ENCODE measurements around the gene MPHOSPH10.
A peak's percentile ranks its signal among the peaks of the same experiment; 100 is the strongest.
"Not testable (repeated sequence)": the region's sequence is repeated elsewhere in the genome, so short reads cannot be mapped to it uniquely, and the experiment has no call there.

MPHOSPH10 gene

DNA sequence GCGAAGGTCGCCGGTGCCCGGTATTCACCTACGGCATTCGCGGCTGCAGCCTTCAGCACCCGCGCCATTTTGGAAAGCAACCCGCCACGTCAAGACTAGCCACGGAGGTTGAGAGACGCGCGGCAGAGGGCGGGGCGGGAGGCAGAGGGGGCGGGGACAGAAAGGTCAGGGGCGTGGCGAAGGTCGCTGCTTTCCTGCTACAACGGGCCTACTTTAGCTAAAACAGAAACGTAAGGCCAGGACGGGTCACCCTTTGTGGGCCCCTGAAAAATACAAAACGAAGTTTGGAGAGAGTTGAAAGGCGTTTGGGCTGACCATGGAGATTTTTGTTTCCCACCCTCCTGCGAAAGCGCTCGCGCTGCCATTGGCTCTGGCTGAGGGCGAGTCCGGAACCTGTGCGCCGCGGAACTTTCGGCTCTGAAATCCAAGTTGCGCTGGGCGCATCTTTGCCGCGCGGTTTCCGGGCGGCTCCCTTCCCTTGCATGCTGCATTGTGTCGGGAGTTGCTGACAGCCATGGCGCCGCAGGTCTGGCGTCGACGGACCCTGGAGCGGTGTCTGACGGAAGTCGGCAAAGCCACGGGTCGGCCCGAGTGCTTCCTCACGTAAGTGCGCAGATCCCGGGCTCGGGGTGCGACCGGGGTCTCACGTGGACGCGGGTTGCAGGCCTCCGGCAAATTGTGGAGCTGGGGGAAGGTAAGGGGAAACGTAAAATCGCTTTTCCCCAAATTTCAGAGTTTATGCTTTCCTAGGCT lies at the start of gene MPHOSPH10, which contains the start of gene MCEE:
Gene MPHOSPH10, plus strand, starts transcription at position 483 of the 753 bp plus-strand sequence. Its CDS starts 32 bp downstream, at position 515.
Gene MCEE, minus strand, starts transcription at position 78 of the 753 bp plus-strand sequence. Its CDS starts 10 bp downstream, at position 68.
- DNase-seq = peak; percentile 69 to 98 (median 90)

GRCh38 chr2:71082402-71083252 lies 47.8 kb upstream of the MPHOSPH10 start:
- no peak for DNase-seq

DNA sequence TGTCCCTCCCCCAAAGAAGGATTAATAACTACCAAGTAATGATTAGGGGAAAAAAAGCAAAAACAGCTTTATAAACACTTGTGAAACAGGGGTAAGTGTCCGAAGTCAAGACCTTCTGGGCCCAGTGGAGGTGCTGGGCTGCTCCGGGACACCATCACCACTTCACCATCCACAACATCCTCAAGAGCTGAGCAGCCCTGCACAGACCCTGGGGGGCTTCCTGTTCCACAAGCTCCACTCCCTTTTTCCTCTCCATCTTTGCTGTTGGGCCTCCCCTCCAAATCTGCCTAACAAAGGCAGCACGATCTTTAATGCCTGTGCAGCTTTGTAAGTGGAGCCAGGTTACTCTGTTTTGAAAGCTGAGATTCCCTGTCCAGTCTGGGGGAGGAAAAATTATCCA lies 47.1 kb upstream of the MPHOSPH10 start:
- not testable (repeated sequence) for DNase-seq

DNA sequence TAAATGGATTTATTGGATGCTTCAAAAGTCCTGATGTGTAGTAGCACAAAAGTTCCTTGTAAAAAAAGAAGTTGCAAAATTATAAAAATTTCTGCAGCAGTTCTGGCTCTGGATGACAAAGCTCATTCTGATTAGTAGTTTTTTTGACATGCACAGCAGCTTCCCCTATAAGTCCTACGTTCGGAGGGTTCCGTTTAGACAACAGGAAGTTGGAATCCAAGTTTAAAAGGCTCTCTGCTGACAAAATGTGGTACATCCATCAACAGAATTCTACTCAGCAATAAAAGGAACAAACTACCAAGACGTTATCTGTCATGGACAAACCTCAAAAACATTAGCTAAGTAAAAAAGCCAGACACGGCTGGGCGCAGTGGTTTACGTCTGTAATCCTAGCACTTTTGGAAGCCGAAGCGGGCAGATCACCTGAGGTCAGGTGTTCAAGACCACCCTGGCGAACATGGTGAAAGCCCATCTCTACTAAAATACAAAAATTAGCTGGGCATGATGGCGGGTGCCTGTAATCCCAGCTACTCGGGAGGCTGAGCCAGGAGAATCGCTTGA lies 46.6 kb upstream of the MPHOSPH10 start:
- DNase-seq = not testable (repeated sequence)

DNA sequence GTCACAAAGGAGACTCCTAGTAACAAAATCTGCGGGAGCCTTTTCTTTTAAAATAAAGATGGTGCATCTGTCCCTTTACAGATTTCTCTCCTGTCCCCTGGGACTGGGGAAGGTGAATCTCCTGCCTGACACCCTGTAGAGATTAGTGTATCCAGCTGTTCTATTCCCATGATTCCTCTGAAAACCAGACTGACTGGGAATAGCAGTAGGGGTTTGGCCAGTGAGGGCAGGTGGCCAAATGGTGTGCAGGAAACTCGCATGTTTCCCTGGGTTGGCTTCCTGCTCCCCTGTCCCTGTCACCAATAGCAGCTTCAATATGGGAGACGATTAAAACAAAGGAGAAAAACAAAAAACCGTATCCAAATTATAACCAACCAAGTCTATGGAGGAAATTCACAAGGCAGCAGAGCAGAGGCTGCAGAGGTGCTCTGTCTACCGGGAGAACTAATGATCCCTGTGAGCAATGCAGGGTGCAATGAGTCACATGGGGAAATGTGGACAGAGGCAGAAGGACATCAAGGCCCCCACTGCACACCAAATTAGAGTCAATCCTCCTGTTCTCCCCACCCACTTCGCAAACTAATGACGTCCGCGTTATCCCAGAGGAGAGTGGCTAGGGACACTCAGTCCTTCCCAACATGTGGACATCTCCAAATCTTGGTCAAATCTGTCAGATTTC lies 45.0 kb upstream of the MPHOSPH10 start:
- not testable (repeated sequence) for DNase-seq

- not testable (repeated sequence) for DNase-seq
Observed at GRCh38 chr2:71089475-71089874, 41.0 kb upstream of the MPHOSPH10 start.

DNA sequence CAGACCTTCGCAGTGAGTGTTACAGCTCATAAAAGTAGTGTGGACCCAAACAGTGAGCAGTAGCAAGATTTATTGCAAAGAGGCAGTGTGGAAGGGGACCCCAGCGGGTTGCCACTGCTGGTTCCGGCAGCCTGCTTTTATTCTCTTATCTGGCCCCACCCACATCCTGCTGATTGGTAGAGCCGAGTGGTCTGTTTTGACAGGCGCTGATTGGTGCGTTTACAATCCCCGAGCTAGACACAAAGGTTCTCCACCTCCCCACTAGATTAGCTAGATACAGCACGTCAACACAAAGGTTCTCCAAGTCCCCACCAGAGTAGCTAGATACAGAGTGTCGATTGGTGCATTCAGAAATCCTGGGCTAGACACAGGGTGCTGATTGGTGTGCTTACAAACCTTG lies 38.6 kb upstream of the MPHOSPH10 start:
- DNase-seq = not testable (repeated sequence)

- peak in 1 of 56 donors; percentile 11 for DNase-seq
Observed at GRCh38 chr2:71092491-71093260, 37.8 kb upstream of the MPHOSPH10 start.

GRCh38 chr2:71100195-71100964 lies 30.1 kb upstream of the MPHOSPH10 start:
- DNase-seq = peak in 8 of 56 donors; percentile 5 to 65 (median 8)

GRCh38 chr2:71101656-71102055 lies 28.8 kb upstream of the MPHOSPH10 start:
- DNase-seq = no peak

GRCh38 chr2:71102981-71103681 lies 27.3 kb upstream of the MPHOSPH10 start:
- no peak for DNase-seq

DNA sequence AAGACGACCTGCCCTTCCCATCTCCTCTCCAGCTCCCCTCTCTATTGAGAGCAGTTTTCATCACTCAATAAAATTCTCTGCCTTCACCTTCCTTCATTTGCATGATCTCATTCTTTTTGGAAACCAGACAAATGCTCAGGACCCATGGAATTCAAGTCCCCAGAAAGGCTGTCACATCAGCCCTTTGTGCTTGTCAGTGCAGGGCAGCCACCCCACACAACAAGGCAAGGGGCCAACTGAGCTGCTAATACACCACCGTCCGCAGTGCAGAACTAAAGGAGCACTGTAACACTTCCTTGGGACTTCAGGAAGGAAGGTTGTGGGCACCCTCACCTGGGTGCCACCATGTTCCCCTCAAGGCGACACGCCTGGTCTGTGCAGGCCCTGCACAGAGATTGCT lies 26.6 kb upstream of the MPHOSPH10 start:
- no peak for DNase-seq

DNA sequence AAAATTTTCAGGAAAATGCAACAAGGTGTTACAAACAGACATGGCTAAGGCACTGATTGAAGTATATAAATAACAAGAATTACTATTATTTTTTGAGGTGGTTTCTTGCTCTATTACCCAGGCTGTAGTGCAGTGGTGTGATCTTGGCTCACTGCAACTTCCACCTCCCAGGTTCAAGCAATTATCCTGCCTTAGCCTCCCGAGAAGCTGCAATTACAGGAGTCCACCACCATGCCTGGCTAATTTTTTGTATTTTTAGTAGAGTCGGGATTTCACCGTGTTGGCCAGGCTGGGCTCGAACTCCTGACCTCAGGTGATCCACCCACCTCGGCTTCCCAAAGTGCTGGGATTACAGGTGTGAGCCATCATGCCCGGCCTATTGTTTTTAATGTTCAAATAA lies 24.0 kb upstream of the MPHOSPH10 start:
- not testable (repeated sequence) for DNase-seq

DNA sequence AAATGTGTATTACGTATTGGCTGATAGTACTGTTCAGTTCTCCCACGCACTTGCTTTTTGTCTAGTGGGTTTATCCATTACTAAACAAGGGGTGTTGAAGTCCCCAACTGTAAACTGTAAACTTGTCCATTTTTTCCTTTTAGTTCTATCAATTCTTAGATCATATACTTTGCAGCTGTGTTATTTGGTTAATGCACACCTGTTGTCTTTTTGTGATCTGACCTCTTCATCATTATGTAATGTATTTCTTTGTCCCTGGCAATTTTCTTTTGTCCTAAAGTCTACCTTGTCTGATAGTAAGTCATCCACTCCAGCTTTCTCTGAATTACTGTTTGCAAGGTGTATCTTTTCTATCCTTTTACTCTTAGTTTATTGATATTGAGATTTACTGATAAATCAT lies 22.3 kb upstream of the MPHOSPH10 start:
- no peak for DNase-seq

GRCh38 chr2:71113843-71114242 lies 16.6 kb upstream of the MPHOSPH10 start:
- DNase-seq = no peak

DNA sequence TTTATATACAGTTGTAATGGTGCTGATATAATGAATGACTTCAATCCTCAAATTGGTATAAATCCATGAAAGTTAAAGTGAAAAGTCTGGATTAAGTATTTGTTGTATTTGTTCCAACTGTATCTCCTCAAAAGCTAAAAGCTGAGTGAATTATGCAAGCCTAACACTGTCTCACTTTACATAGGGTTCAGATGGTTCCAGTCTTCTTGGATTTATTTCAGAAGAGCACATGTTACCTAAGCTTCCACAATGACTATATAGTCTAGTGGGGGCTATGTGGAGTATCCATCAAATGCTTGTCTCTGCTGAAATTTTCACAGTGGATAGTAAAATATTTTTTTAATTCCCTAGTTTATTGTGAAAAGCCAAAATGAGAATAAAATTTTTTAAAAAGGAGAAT lies 13.4 kb upstream of the MPHOSPH10 start:
- no peak for DNase-seq

DNA sequence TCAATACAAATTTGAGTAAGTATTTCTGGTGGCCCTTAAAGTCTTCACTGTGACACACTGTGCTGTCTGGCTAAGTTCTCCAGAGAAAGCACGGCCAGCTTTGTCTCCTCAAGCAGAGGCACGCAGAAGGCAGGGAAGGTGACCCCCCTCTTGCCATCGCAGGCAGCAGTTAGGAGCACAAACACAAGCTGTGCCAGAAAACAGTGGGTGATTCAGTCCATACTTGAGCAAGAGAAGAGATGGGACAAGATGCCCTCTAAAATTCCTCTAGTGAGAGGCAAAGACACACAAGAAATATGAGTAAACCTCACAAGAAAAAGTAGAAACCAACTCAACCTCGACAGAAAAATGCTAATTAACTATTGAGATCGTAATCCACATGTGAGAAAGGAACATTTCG lies 10.2 kb upstream of the MPHOSPH10 start:
- no peak for DNase-seq

DNA sequence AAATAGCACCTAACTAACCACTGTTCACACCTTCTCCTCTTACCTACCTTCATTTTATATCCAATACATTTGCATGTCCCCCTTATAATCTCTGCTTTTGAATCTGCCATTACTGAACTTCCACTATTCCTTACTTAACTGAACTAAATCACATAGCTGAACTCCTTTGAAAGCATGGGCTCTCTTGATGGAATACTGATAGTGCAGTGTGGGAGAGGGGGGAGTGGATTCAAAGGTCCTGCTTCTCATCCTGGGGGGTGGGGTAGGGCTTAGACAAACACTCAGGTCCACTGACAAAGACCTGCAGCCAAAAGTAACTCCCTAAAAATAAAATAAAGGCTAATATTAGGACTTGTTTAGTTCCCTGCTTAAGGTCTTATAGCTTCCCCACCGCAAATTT lies 9.0 kb upstream of the MPHOSPH10 start:
- DNase-seq = no peak
